ENCODE data around the gene FAM204A.

GRCh38 chr10:118256209-118256608 lies 85.9 kb downstream of the FAM204A start:
- no peak for TF ChIP-seq TAF1 (IDR thresholded peaks at IDR 0.05; ENCODE audit: low read depth, low read length)
- no peak for TF ChIP-seq POLR2AphosphoS5 (IDR thresholded peaks at IDR 0.05; ENCODE audit: low read depth, low read length)
- TF ChIP-seq POLR2A (IDR thresholded peaks at IDR 0.05; ENCODE audit: low read depth, low read length): no peak
